ENCODE data around the gene SMG6.

Gene SMG6

GRCh38 chr17:2084036-2084765 is 219.4 kb downstream of the SMG6 start:
- no peak for DNase-seq (ENCODE audit: low read depth in 2 of 3, low spot score in 1 of 3)

- no peak for DNase-seq (ENCODE audit: low read depth in 2 of 3, low spot score in 1 of 3)
Measured at GRCh38 chr17:2083613-2084035, 220.0 kb downstream of the SMG6 start.

- no peak for DNase-seq (ENCODE audit: low read depth in 2 of 3, low spot score in 1 of 3)
Measured at GRCh38 chr17:2082003-2082781, 221.4 kb downstream of the SMG6 start.

- no peak for DNase-seq (ENCODE audit: low read depth in 2 of 3, low spot score in 1 of 3)
Measured at GRCh38 chr17:2081564-2081963, 222.0 kb downstream of the SMG6 start.

- DNase-seq (ENCODE audit: low read depth in 2 of 3, low spot score in 1 of 3): no peak
Measured at GRCh38 chr17:2077040-2077439, 226.5 kb downstream of the SMG6 start.

GRCh38 chr17:2076087-2076984 is 227.2 kb downstream of the SMG6 start:
- DNase-seq (ENCODE audit: low read depth in 2 of 3, low spot score in 1 of 3): no peak

- no peak for DNase-seq (ENCODE audit: low read depth in 2 of 3, low spot score in 1 of 3)
Measured at GRCh38 chr17:2075336-2076086, 228.1 kb downstream of the SMG6 start.

- no peak for DNase-seq (ENCODE audit: low read depth in 2 of 3, low spot score in 1 of 3)
Measured at GRCh38 chr17:2074919-2075318, 228.7 kb downstream of the SMG6 start.

GRCh38 chr17:2071455-2072281 is 231.9 kb downstream of the SMG6 start:
- no peak for DNase-seq (ENCODE audit: low read depth in 2 of 3, low spot score in 1 of 3)

- DNase-seq (ENCODE audit: low read depth in 2 of 3, low spot score in 1 of 3): no peak
Measured at GRCh38 chr17:2071024-2071385, 232.6 kb downstream of the SMG6 start.

- peak; percentile 65 to 79 (median 73) for DNase-seq (ENCODE audit: low read depth in 2 of 3, low spot score in 1 of 3)
Measured at GRCh38 chr17:2070241-2071023, 233.2 kb downstream of the SMG6 start.

GRCh38 chr17:2068519-2069051 is 235.0 kb downstream of the SMG6 start:
- no peak for DNase-seq (ENCODE audit: low read depth in 2 of 3, low spot score in 1 of 3)

GRCh38 chr17:2068031-2068518 is 235.5 kb downstream of the SMG6 start:
- DNase-seq (ENCODE audit: low read depth in 2 of 3, low spot score in 1 of 3): no peak

GRCh38 chr17:2067608-2068024 is 236.0 kb downstream of the SMG6 start:
- DNase-seq (ENCODE audit: low read depth in 2 of 3, low spot score in 1 of 3): no peak

- DNase-seq (ENCODE audit: low read depth in 2 of 3, low spot score in 1 of 3): no peak
Measured at GRCh38 chr17:2067048-2067561, 236.5 kb downstream of the SMG6 start.

- no peak for DNase-seq (ENCODE audit: low read depth in 2 of 3, low spot score in 1 of 3)
Measured at GRCh38 chr17:2065949-2066400, 237.6 kb downstream of the SMG6 start.

- peak in 1 of 3 donors; percentile 66 for DNase-seq (ENCODE audit: low read depth in 2 of 3, low spot score in 1 of 3)
Measured at GRCh38 chr17:2064980-2065785, 238.4 kb downstream of the SMG6 start.

All from stimulated activated CD4-positive, alpha-beta T cell treated with anti-CD3 and anti-CD28 coated beads, Interleukin-12 subunit alpha, Interleukin-12 subunit beta, amount 100 ng/mL, for 48 hours (primary cell).